Measurements from ENCODE around the gene PC.

DNA sequence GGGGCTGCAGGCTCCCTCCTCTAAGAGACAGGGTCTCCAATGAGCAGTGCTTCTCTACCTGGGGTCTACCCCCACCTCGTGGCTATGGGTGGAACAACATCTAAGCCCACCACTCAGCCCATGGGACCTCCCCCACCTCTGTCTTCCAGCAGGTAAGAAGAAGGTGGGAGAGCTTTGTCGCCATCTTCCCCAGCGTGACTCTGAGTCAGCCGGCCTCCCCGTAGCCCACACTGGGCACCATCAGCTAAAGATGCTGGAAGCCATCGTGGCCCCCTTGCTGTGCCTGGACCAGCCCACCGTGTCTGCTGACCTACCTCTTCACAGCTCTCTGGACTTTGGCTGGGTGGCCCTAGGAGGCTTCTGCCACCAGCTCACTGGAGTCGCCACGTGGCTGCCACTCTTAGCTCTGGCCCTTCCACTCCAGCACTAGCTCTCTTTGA, 17.9 kb upstream of the PC start:
- TF ChIP-seq POLR2A (IDR thresholded peaks at IDR 0.05): no peak
- TF ChIP-seq, protein P1, sequence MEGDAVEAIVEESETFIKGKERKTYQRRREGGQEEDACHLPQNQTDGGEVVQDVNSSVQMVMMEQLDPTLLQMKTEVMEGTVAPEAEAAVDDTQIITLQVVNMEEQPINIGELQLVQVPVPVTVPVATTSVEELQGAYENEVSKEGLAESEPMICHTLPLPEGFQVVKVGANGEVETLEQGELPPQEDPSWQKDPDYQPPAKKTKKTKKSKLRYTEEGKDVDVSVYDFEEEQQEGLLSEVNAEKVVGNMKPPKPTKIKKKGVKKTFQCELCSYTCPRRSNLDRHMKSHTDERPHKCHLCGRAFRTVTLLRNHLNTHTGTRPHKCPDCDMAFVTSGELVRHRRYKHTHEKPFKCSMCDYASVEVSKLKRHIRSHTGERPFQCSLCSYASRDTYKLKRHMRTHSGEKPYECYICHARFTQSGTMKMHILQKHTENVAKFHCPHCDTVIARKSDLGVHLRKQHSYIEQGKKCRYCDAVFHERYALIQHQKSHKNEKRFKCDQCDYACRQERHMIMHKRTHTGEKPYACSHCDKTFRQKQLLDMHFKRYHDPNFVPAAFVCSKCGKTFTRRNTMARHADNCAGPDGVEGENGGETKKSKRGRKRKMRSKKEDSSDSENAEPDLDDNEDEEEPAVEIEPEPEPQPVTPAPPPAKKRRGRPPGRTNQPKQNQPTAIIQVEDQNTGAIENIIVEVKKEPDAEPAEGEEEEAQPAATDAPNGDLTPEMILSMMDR (IDR thresholded peaks at IDR 0.05 in 4 of 5, conservative IDR thresholded peaks at IDR 0.05 in 1 of 5): peak; percentile 24 to 54 (median 50)

Measured in gastrocnemius medialis (tissue), 4 donors.